Central memory CD8-positive, alpha-beta T cell (primary cell): ENCODE data around the gene CNTFR.
A peak's percentile ranks its signal among the peaks of the same experiment; 100 is the strongest.

ENCODE experiments used
- ATAC-seq: fragments of 150-1000 bp; cut with Tn5 transposase; replicated peaks from 2 replicates; pipeline ENCODE4 v1.10.0; 2022; ENCODE audit warnings: mild to moderate bottlenecking, moderate FRiP score, moderate number of reproducible peaks; ENCODE audit not compliant: poor library complexity, severe bottlenecking; ENCODE audit errors: extremely low read depth
- DNase-seq, 2 donors: peaks; one replicate each; pipeline ENCODE4 v3.0.0; 2021; ENCODE audit warnings: low spot score in 2 of 2
- H3K27ac Mint-ChIP-seq: one replicate; pipeline ENCODE4 v1.8.0; 2022; ENCODE audit warnings: low read depth, mild to moderate bottlenecking, moderate library complexity, mixed read lengths
- H3K27me3 Mint-ChIP-seq: one replicate; pipeline ENCODE4 v1.8.0; 2022; ENCODE audit warnings: mixed read lengths
- H3K36me3 Mint-ChIP-seq: one replicate; pipeline ENCODE4 v1.8.0; 2022; ENCODE audit warnings: mild to moderate bottlenecking, moderate library complexity, mixed read lengths; ENCODE audit not compliant: insufficient read depth
- H3K4me1 Mint-ChIP-seq: one replicate; pipeline ENCODE4 v1.8.0; 2022; ENCODE audit warnings: mixed read lengths
- H3K4me3 Mint-ChIP-seq: one replicate; pipeline ENCODE4 v1.8.0; 2022; ENCODE audit warnings: mild to moderate bottlenecking, moderate library complexity, mixed read lengths
- H3K9me3 Mint-ChIP-seq: one replicate; pipeline ENCODE4 v1.8.0; 2022; ENCODE audit warnings: mixed read lengths

Gene CNTFR

GRCh38 chr9:34591917-34592866 lies 2.7 kb upstream of the CNTFR start:
- DNase-seq, result no peak
- Mint-ChIP-seq H3K27ac (no peak overlapping the region), H3K27me3 (peaks cover 68% of the 10 kb centered on the region), H3K4me1 (peaks cover 28% of the 10 kb centered on the region), H3K9me3 (no peaks in the 10 kb centered on the region), H3K4me3 (peak overlapping the region; percentile 80), H3K36me3 (peaks cover 4% of the 10 kb centered on the region)
- no peak for ATAC-seq

GRCh38 chr9:34591248-34591916 lies 1.9 kb upstream of the CNTFR start:
- Mint-ChIP-seq H3K36me3 (peaks cover 4% of the 10 kb centered on the region), H3K4me1 (peaks cover 28% of the 10 kb centered on the region), H3K4me3 (peak overlapping the region; percentile 80), H3K9me3 (no peaks in the 10 kb centered on the region), H3K27me3 (peaks cover 72% of the 10 kb centered on the region), H3K27ac (no peak overlapping the region)
- peak; percentile 48 for ATAC-seq
- DNase-seq, result peak; percentile 56 to 72

- DNase-seq, result no peak
- peaks cover 28% of the 10 kb centered on the region for H3K4me1 Mint-ChIP-seq
- no peak overlapping the region for H3K27ac Mint-ChIP-seq
- H3K9me3 Mint-ChIP-seq, result no peaks in the 10 kb centered on the region
- H3K4me3 Mint-ChIP-seq, result peak overlapping the region; percentile 80
- H3K36me3 Mint-ChIP-seq, result peaks cover 4% of the 10 kb centered on the region
- ATAC-seq, result no peak
- H3K27me3 Mint-ChIP-seq, result peaks cover 72% of the 10 kb centered on the region
Measured at GRCh38 chr9:34590381-34591247, 1.1 kb upstream of the CNTFR start.

- peaks cover 4% of the 10 kb centered on the region for H3K36me3 Mint-ChIP-seq
- H3K9me3 Mint-ChIP-seq, result no peaks in the 10 kb centered on the region
- no peak for DNase-seq
- ATAC-seq, result no peak
- H3K4me1 Mint-ChIP-seq, result peaks cover 28% of the 10 kb centered on the region
- H3K4me3 Mint-ChIP-seq, result peak overlapping the region; percentile 41
- peaks cover 88% of the 10 kb centered on the region for H3K27me3 Mint-ChIP-seq
- H3K27ac Mint-ChIP-seq, result no peak overlapping the region
Measured at GRCh38 chr9:34588671-34589635, 571 bp downstream of the CNTFR start.

GRCh38 chr9:34587271-34587670 lies 2.3 kb downstream of the CNTFR start:
- no peak for ATAC-seq
- Mint-ChIP-seq H3K36me3 (peaks cover 2% of the 10 kb centered on the region), H3K4me3 (no peak overlapping the region), H3K27me3 (peaks cover 88% of the 10 kb centered on the region), H3K4me1 (peaks cover 23% of the 10 kb centered on the region), H3K9me3 (no peaks in the 10 kb centered on the region), H3K27ac (no peak overlapping the region)
- DNase-seq, result no peak

- Mint-ChIP-seq H3K27ac (no peak overlapping the region), H3K9me3 (no peaks in the 10 kb centered on the region), H3K4me1 (peaks cover 19% of the 10 kb centered on the region), H3K4me3 (no peak overlapping the region), H3K27me3 (peaks cover 85% of the 10 kb centered on the region), H3K36me3 (peaks cover 2% of the 10 kb centered on the region)
- ATAC-seq, result no peak
- DNase-seq, result no peak
Measured at GRCh38 chr9:34585946-34586669, 3.4 kb downstream of the CNTFR start.

GRCh38 chr9:34584970-34585369 lies 4.6 kb downstream of the CNTFR start:
- DNase-seq (no peak), ATAC-seq (no peak)
- peaks cover 87% of the 10 kb centered on the region for H3K27me3 Mint-ChIP-seq
- H3K9me3 Mint-ChIP-seq, result no peaks in the 10 kb centered on the region
- H3K27ac Mint-ChIP-seq, result no peak overlapping the region
- H3K36me3 Mint-ChIP-seq, result peaks cover 2% of the 10 kb centered on the region
- H3K4me3 Mint-ChIP-seq, result no peak overlapping the region
- H3K4me1 Mint-ChIP-seq, result peaks cover 11% of the 10 kb centered on the region

- Mint-ChIP-seq H3K27ac (no peak overlapping the region), H3K9me3 (no peaks in the 10 kb centered on the region), H3K27me3 (peaks cover 90% of the 10 kb centered on the region), H3K4me1 (no peaks in the 10 kb centered on the region), H3K4me3 (no peak overlapping the region), H3K36me3 (no peaks in the 10 kb centered on the region)
- DNase-seq (no peak), ATAC-seq (no peak)
Measured at GRCh38 chr9:34582787-34583186, 6.7 kb downstream of the CNTFR start.

- ATAC-seq (no peak), DNase-seq (no peak)
- H3K27me3 Mint-ChIP-seq, result peaks cover 90% of the 10 kb centered on the region
- no peak overlapping the region for H3K4me3 Mint-ChIP-seq
- H3K27ac Mint-ChIP-seq, result no peak overlapping the region
- H3K9me3 Mint-ChIP-seq, result no peaks in the 10 kb centered on the region
- H3K36me3 Mint-ChIP-seq, result peaks cover 4% of the 10 kb centered on the region
- H3K4me1 Mint-ChIP-seq, result peaks cover 7% of the 10 kb centered on the region
Measured at GRCh38 chr9:34581318-34581717, 8.2 kb downstream of the CNTFR start.

- Mint-ChIP-seq H3K9me3 (no peaks in the 10 kb centered on the region), H3K4me1 (peaks cover 7% of the 10 kb centered on the region), H3K36me3 (peaks cover 4% of the 10 kb centered on the region), H3K27ac (no peak overlapping the region), H3K27me3 (peaks cover 90% of the 10 kb centered on the region), H3K4me3 (no peak overlapping the region)
- DNase-seq (no peak), ATAC-seq (no peak)
Measured at GRCh38 chr9:34580358-34580757, 9.2 kb downstream of the CNTFR start.

GRCh38 chr9:34579808-34580163 lies 9.7 kb downstream of the CNTFR start:
- no peak for DNase-seq
- peaks cover 4% of the 10 kb centered on the region for H3K36me3 Mint-ChIP-seq
- peaks cover 90% of the 10 kb centered on the region for H3K27me3 Mint-ChIP-seq
- no peak overlapping the region for H3K27ac Mint-ChIP-seq
- no peak overlapping the region for H3K4me3 Mint-ChIP-seq
- no peak for ATAC-seq
- no peaks in the 10 kb centered on the region for H3K9me3 Mint-ChIP-seq
- peaks cover 7% of the 10 kb centered on the region for H3K4me1 Mint-ChIP-seq
